Gastrocnemius medialis (tissue), 4 donors: ENCODE results near the gene NSD2. TPM values are rescaled to one million over a fixed set of nuclear protein-coding genes. Genes with fewer than 3 reads are reported as not detected.

Experiments
- ATAC-seq, 2 donors: fragments of 150-250 bp; one replicate each; pipeline ENCODE4 v1.9.1; 2016
- DNase-seq, 2 donors: peaks; one replicate each; pipeline ENCODE4 v3.0.0-alpha.2; 2019
- H3K27ac ChIP-seq, 4 donors: fragments of 200-600 bp; sonication (generic); 1 replicate in 1 of 4; 2 replicates in 3 of 4; pipeline ENCODE4 v1.5.1; 2016 to 2018; ENCODE audit warnings: mild to moderate bottlenecking in 2 of 4, moderate library complexity in 1 of 4
- H3K27me3 ChIP-seq, 3 donors: fragments of 200-600 bp; sonication (generic) in 2 of 3; 1 replicate in 1 of 3; 2 replicates in 2 of 3; pipeline versions ENCODE4 v1.5.1 to v1.6.0; 2016 to 2019; ENCODE audit warnings: mild to moderate bottlenecking in 1 of 3, moderate library complexity in 1 of 3
- H3K36me3 ChIP-seq, 2 donors: fragments of 200-600 bp; sonication (generic) in 1 of 2; one replicate each; pipeline ENCODE4 v1.5.1; 2017 to 2018
- H3K4me1 ChIP-seq, 2 donors: fragments of 200-600 bp; sonication (generic) in 1 of 2; one replicate each; pipeline ENCODE4 v1.5.1; 2016 to 2017; ENCODE audit warnings: mild to moderate bottlenecking in 2 of 2
- H3K4me3 ChIP-seq, 4 donors: fragments of 200-600 bp; sonication (generic) in 3 of 4; 1 replicate in 1 of 4; 2 replicates in 3 of 4; pipeline ENCODE4 v1.5.1; 2016 to 2019; ENCODE audit warnings: mild to moderate bottlenecking in 2 of 4
- H3K9me3 ChIP-seq, 3 donors: fragments of 200-600 bp; sonication (generic) in 2 of 3; 1 replicate in 1 of 3; 2 replicates in 2 of 3; pipeline ENCODE4 v1.5.1; 2016 to 2019
- POLR2A ChIP-seq, 2 donors: fragments of 450-650 bp; IDR thresholded peaks; one replicate each; pipeline ENCODE4 v1.6.1; 2017; ENCODE audit warnings: antibody characterized with exemption in 2 of 2, mild to moderate bottlenecking in 2 of 2, moderate library complexity in 2 of 2
- in situ Hi-C, 4 donors: fragments of 200-750 bp; cut with MboI; loops; one replicate each; pipeline versions ENCODE4 v1.15.0 to v1.8.0; 2017; ENCODE audit warnings: low sequenced_read_pairs in 4 of 4
- intact Hi-C: fragments of 100-400 bp; cut with DNase I; formaldehyde crosslinking; loops from one replicate; pipeline ENCODE4 v1.15.1; 2023; ENCODE audit warnings: low total_unique reads
- total RNA-seq, 4 donors: library from RNA; depleted of rRNA; stranded (reverse); fragments of >200 nt; gene quantifications; one replicate each; pipeline versions ENCODE4 v1.1.0 to v1.2.3, GENCODE V29; 2016
- TF ChIP-seq, protein P1 (sequence below), 5 experiments: fragments of 450-650 bp in 3 of 5; fragments of 200-600 bp in 2 of 5; sonication (generic) in 2 of 5; IDR thresholded peaks in 4 of 5; conservative IDR thresholded peaks in 1 of 5; 1 replicate in 4 of 5; 2 replicates in 1 of 5; pipeline ENCODE4 v1.5.1; 2016 to 2019; ENCODE audit warnings: antibody characterized with exemption in 5 of 5, mild to moderate bottlenecking in 3 of 5, moderate library complexity in 3 of 5

NSD2 gene
- total RNA-seq, 4 donors from 2014 or later: 14.8 to 21.3 (median 16.8) TPM

GRCh38 chr4:1986578-1987210 is 115.5 kb downstream of the NSD2 start:
- no peaks in the 10 kb centered on the region for H3K27me3 ChIP-seq
- ATAC-seq (no peak), DNase-seq (no peak)
- in situ Hi-C loops (no loop called here), intact Hi-C loops (no loop called here)
- H3K27ac ChIP-seq: no peak overlapping the region
- no peaks in the 10 kb centered on the region for H3K9me3 ChIP-seq
- H3K4me1 ChIP-seq: no peaks in the 10 kb centered on the region
- H3K4me3 ChIP-seq: no peak overlapping the region
- H3K36me3 ChIP-seq: peaks cover 0 to 82% of the 10 kb centered on the region in 2 donors
- TF ChIP-seq, protein P1, sequence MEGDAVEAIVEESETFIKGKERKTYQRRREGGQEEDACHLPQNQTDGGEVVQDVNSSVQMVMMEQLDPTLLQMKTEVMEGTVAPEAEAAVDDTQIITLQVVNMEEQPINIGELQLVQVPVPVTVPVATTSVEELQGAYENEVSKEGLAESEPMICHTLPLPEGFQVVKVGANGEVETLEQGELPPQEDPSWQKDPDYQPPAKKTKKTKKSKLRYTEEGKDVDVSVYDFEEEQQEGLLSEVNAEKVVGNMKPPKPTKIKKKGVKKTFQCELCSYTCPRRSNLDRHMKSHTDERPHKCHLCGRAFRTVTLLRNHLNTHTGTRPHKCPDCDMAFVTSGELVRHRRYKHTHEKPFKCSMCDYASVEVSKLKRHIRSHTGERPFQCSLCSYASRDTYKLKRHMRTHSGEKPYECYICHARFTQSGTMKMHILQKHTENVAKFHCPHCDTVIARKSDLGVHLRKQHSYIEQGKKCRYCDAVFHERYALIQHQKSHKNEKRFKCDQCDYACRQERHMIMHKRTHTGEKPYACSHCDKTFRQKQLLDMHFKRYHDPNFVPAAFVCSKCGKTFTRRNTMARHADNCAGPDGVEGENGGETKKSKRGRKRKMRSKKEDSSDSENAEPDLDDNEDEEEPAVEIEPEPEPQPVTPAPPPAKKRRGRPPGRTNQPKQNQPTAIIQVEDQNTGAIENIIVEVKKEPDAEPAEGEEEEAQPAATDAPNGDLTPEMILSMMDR (IDR thresholded peaks at IDR 0.05 in 4 of 5, conservative IDR thresholded peaks at IDR 0.05 in 1 of 5): no peak
- TF ChIP-seq POLR2A (IDR thresholded peaks at IDR 0.05): no peak

DNA sequence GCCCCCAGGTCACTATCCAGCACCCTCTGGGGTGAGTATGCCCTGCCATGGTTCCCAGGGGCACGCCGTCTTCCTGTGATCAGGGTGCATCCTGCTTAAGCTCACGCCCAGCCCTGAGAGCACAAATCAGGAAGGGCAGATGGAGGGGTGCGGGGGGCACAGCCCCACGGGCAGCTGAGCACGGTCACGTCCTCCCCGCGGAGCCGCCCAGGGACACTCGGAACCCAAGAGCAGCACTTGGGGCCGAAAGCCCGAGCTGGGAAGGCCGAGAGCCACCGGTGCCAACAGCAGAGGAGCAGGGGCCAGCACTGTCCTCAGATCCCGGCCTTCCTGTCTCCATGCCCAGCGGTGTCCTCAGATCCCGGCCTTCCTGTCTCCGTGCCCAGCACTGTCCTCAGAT is 116.1 kb downstream of the NSD2 start:
- intact Hi-C loops: no loop called here
- Histone ChIP-seq H3K9me3 (no peaks in the 10 kb centered on the region), H3K27me3 (no peaks in the 10 kb centered on the region), H3K27ac (no peak overlapping the region), H3K4me3 (no peak overlapping the region), H3K36me3 (peaks cover 0 to 78% of the 10 kb centered on the region in 2 donors), H3K4me1 (no peaks in the 10 kb centered on the region)
- DNase-seq (no peak), ATAC-seq (no peak)
- in situ Hi-C loops: no loop called here
- TF ChIP-seq, protein P1 (IDR thresholded peaks at IDR 0.05 in 4 of 5, conservative IDR thresholded peaks at IDR 0.05 in 1 of 5): no peak
- no peak for TF ChIP-seq POLR2A (IDR thresholded peaks at IDR 0.05)

DNA sequence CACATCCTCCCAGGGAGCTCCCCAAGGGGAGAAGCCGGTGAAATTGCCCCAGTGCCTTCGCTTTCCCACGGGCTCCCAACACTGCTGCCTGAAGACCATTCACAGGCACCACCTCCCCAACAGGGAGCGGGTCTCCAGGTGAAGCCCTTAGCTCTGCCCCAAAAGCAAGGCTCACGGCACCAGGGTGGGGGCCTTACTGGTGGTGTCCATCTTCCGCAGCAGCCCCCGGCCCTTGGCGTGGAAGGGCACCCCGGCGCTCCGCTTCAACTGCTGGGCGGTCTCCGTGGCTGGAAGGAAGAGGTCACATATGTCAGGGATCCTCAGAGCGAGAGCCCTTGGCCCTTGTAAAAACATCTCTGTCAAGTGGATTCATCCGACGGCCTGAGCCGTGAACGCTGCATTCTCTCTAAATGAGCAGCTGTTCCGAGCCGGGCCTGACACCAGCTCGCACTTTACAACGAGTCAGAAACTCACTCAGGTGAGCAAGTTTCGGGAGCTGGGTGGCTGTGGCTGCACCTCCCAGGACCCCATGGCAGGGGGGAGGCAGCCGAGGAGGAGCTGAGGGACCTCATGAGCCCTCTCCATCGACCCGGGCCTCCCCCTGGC is 116.6 kb downstream of the NSD2 start:
- ATAC-seq: no peak
- in situ Hi-C loops (no loop called here), intact Hi-C loops (no loop called here)
- H3K36me3 ChIP-seq: peaks cover 0 to 73% of the 10 kb centered on the region in 2 donors
- no peak overlapping the region for H3K27ac ChIP-seq
- no peaks in the 10 kb centered on the region for H3K27me3 ChIP-seq
- no peak overlapping the region for H3K4me3 ChIP-seq
- H3K4me1 ChIP-seq: no peaks in the 10 kb centered on the region
- no peaks in the 10 kb centered on the region for H3K9me3 ChIP-seq
- no peak for DNase-seq
- TF ChIP-seq, protein P1 (IDR thresholded peaks at IDR 0.05 in 4 of 5, conservative IDR thresholded peaks at IDR 0.05 in 1 of 5): no peak
- no peak for TF ChIP-seq POLR2A (IDR thresholded peaks at IDR 0.05)

DNA sequence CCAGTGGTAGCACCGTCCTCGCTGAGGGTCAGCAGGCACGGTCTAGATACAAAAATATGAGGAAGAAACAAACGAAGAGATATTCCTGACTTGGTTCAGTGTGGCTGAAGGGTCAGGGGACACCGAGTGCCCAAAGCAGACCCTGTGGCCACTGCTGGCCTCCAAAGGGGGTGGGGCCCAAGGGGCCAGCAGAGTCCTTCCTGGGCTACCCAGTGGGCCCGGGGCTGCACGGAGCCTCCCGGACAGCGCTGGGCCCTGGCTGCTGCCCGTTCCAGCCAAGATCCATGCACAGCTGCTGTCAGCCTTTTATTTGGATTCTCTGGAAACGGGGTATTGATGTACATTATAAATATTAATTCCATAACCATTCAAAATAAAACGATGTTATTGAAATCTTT is 117.1 kb downstream of the NSD2 start:
- intact Hi-C loops: no loop called here
- in situ Hi-C loops: no loop called here
- ATAC-seq (no peak), DNase-seq (no peak)
- Histone ChIP-seq H3K27me3 (no peaks in the 10 kb centered on the region), H3K4me3 (no peak overlapping the region), H3K9me3 (no peaks in the 10 kb centered on the region), H3K36me3 (peaks cover 0 to 68% of the 10 kb centered on the region in 2 donors), H3K27ac (no peak overlapping the region), H3K4me1 (no peaks in the 10 kb centered on the region)
- TF ChIP-seq POLR2A (IDR thresholded peaks at IDR 0.05): no peak
- TF ChIP-seq, protein P1 (IDR thresholded peaks at IDR 0.05 in 4 of 5, conservative IDR thresholded peaks at IDR 0.05 in 1 of 5): no peak
